ENCODE data around the gene IRF5. TPM values are rescaled to one million over a fixed set of nuclear protein-coding genes. Genes with fewer than 3 reads are reported as not detected.

IRF5 gene
- total and polyA plus RNA-seq, 2 donors (not counting 1 experiment from before 2014, with no cell fraction given) = 91.3 to 135 TPM

DNA sequence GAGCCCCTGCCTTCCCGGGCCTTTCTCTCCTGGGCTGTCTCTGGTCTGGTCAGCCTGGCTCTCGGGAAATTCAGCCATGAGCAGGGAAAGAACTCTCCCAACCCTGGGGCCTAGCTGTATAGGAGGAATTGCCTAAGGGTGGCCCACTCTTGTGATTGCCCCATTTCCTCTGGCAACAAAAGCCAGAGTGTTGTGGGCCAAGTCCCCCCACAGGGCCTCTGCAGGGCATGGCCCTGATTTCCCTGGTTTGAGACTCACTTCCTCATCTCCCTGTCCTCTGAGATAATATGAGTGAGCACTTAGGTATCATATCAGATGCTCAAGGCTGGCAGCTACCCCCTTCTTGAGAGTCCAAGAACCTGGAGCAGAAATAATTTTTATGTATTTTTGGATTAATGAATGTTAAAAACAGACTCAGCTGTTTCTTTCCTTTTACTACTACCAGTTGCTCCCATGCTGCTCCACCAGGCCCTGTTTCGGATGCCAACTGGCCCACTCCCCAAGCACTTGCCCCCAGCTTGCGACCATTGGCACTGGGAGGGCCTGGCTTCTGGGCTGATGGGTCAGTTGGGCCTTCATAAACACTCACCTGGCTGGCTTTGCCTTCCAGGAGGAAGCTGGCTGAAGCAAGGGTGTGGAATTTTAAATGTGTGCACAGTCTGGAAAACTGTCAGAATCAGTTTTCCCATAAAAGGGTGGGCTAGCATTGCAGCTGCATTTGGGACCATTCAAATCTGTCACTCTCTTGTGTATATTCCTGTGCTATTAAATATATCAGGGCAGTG, 11.4 kb downstream of the IRF5 start:
- H3K27ac ChIP-seq (ENCODE audit: low read length in 2 of 2) = no peak overlapping the region
- Mint-ChIP-seq H3K27me3 (no peaks in the 10 kb centered on the region), H3K9me3 (ENCODE audit: insufficient read depth) (no peaks in the 10 kb centered on the region), H3K4me1 (peaks cover 29% of the 10 kb centered on the region), H3K4me3 (no peak overlapping the region), H3K27ac (peak overlapping the region; percentile 26)
- ATAC-seq (ENCODE audit: low read depth) (no peak), DNase-seq (no peak)
- H2AFZ ChIP-seq (ENCODE audit: insufficient read depth, low read depth, low read length, poor library complexity, severe bottlenecking) = no peak overlapping the region
- H4K20me1 ChIP-seq (ENCODE audit: control insufficient read depth, insufficient read depth, low read length, poor library complexity, severe bottlenecking) = peaks cover 12% of the 10 kb centered on the region
- no peak for TF ChIP-seq EZH2 (IDR thresholded peaks at IDR 0.05; ENCODE audit: borderline replicate concordance, insufficient read depth, low read depth, low read length, poor library complexity, severe bottlenecking)
- TF ChIP-seq, protein P1, sequence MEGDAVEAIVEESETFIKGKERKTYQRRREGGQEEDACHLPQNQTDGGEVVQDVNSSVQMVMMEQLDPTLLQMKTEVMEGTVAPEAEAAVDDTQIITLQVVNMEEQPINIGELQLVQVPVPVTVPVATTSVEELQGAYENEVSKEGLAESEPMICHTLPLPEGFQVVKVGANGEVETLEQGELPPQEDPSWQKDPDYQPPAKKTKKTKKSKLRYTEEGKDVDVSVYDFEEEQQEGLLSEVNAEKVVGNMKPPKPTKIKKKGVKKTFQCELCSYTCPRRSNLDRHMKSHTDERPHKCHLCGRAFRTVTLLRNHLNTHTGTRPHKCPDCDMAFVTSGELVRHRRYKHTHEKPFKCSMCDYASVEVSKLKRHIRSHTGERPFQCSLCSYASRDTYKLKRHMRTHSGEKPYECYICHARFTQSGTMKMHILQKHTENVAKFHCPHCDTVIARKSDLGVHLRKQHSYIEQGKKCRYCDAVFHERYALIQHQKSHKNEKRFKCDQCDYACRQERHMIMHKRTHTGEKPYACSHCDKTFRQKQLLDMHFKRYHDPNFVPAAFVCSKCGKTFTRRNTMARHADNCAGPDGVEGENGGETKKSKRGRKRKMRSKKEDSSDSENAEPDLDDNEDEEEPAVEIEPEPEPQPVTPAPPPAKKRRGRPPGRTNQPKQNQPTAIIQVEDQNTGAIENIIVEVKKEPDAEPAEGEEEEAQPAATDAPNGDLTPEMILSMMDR (IDR thresholded peaks at IDR 0.05) = no peak
- no peaks in the 10 kb centered on the region for H3K27me3 ChIP-seq (replicated peaks in 1 of 4; ENCODE audit: control extremely low read depth in 1 of 4, control insufficient read depth in 3 of 4, insufficient read depth in 4 of 4, low read length in 3 of 4)
- peaks cover 16% of the 10 kb centered on the region for H3K79me2 ChIP-seq (ENCODE audit: control insufficient read depth, insufficient read depth, low read length)
- H3K4me2 ChIP-seq (replicated peaks; ENCODE audit: low read depth, low read length, poor library complexity, severe bottlenecking) = no peak overlapping the region
- no peak overlapping the region for H3K9ac ChIP-seq (ENCODE audit: low read length)
- H3K4me1 ChIP-seq (ENCODE audit: control insufficient read depth in 2 of 2, insufficient read depth in 2 of 2, low read length in 2 of 2) = peaks cover 6 to 12% of the 10 kb centered on the region in 2 donors
- intact Hi-C loops (cut with micrococcal nuclease) = no loop called here
- ChIA-PET CTCF (interaction anchor here (4.6 kb wide), 1 partner anchor 9 kb away, joined by 17 read pairs; no protein-coding TSS in a partner anchor), POLR2A (no interaction called here)
- H3K9me3 ChIP-seq (ENCODE audit: control extremely low read depth in 1 of 3, control insufficient read depth in 2 of 3, insufficient read depth in 1 of 3, low read length in 2 of 3) = no peaks in the 10 kb centered on the region
- peaks cover 12 to 81% of the 10 kb centered on the region in 2 experiments for H3K36me3 ChIP-seq (replicated peaks in 1 of 2; ENCODE audit: control extremely low read depth in 1 of 2, control insufficient read depth in 1 of 2, extremely low read depth in 1 of 2, insufficient read depth in 2 of 2, low read length in 1 of 2)
- H3K4me3 ChIP-seq (ENCODE audit: control extremely low read depth in 1 of 5, extremely low read depth in 1 of 5, insufficient read depth in 1 of 5, low read depth in 2 of 5, low read length in 4 of 5) = no peak overlapping the region
- WGBS (ENCODE audit: insufficient coverage) = 100% methylated on average over 1 of the region's 4 CpGs

DNA sequence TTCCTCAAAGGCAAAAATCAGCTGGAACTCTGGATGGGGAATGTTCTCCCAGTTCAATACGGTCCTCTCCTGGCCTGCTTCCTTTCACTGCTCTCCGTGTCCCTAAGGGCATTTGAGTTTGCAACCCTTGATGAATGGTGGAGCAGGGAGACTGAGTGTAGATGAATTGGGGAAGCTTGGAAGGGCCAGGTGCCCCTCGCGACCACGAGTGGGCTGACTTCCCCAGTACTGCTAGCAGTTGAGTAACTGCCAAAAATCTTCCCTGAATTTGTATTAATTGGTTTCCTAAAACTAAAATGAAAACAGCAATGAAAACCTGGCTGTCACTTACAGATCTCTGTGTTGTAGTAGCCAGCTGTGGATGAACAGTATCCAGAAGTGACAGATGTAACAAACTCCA, 13.6 kb downstream of the IRF5 start:
- Mint-ChIP-seq H3K27me3 (no peaks in the 10 kb centered on the region), H3K27ac (peak overlapping the region; percentile 68), H3K9me3 (ENCODE audit: insufficient read depth) (no peaks in the 10 kb centered on the region), H3K4me1 (peaks cover 44% of the 10 kb centered on the region), H3K4me3 (no peak overlapping the region)
- ATAC-seq (ENCODE audit: low read depth) (no peak), DNase-seq (no peak)
- H3K4me3 ChIP-seq (ENCODE audit: control extremely low read depth in 1 of 5, extremely low read depth in 1 of 5, insufficient read depth in 1 of 5, low read depth in 2 of 5, low read length in 4 of 5) = no peak overlapping the region
- H3K4me1 ChIP-seq (ENCODE audit: control insufficient read depth in 2 of 2, insufficient read depth in 2 of 2, low read length in 2 of 2) = peaks cover 17 to 28% of the 10 kb centered on the region in 2 donors
- H3K9ac ChIP-seq (ENCODE audit: low read length) = no peak overlapping the region
- H2AFZ ChIP-seq (ENCODE audit: insufficient read depth, low read depth, low read length, poor library complexity, severe bottlenecking) = no peak overlapping the region
- H3K9me3 ChIP-seq (ENCODE audit: control extremely low read depth in 1 of 3, control insufficient read depth in 2 of 3, insufficient read depth in 1 of 3, low read length in 2 of 3) = no peaks in the 10 kb centered on the region
- CTCF ChIA-PET = interaction anchor here (1.4 to 4.6 kb wide), 2 partner anchors 11 to 68 kb away, joined by 5 to 17 read pairs; no protein-coding TSS in a partner anchor
- H3K36me3 ChIP-seq (replicated peaks in 1 of 2; ENCODE audit: control extremely low read depth in 1 of 2, control insufficient read depth in 1 of 2, extremely low read depth in 1 of 2, insufficient read depth in 2 of 2, low read length in 1 of 2) = peaks cover 12 to 61% of the 10 kb centered on the region in 2 experiments
- H3K4me2 ChIP-seq (replicated peaks; ENCODE audit: low read depth, low read length, poor library complexity, severe bottlenecking) = no peak overlapping the region
- H4K20me1 ChIP-seq (ENCODE audit: control insufficient read depth, insufficient read depth, low read length, poor library complexity, severe bottlenecking) = peaks cover 7% of the 10 kb centered on the region
- peaks cover 4% of the 10 kb centered on the region for H3K79me2 ChIP-seq (ENCODE audit: control insufficient read depth, insufficient read depth, low read length)
- TF ChIP-seq, protein P1 (IDR thresholded peaks at IDR 0.05) = no peak
- no peak for TF ChIP-seq EZH2 (IDR thresholded peaks at IDR 0.05; ENCODE audit: borderline replicate concordance, insufficient read depth, low read depth, low read length, poor library complexity, severe bottlenecking)
- WGBS (ENCODE audit: insufficient coverage) = 100% methylated on average over 2 of the region's 5 CpGs
- POLR2A ChIA-PET = no interaction called here
- no peaks in the 10 kb centered on the region for H3K27me3 ChIP-seq (replicated peaks in 1 of 4; ENCODE audit: control extremely low read depth in 1 of 4, control insufficient read depth in 3 of 4, insufficient read depth in 4 of 4, low read length in 3 of 4)
- intact Hi-C loops (cut with micrococcal nuclease) = no loop called here
- no peak overlapping the region for H3K27ac ChIP-seq (ENCODE audit: low read length in 2 of 2)

Data from B cell (primary cell).